ENCODE measurements around the gene PPP1R15B. TPM values are rescaled to one million over a fixed set of nuclear protein-coding genes. Genes with fewer than 3 reads are reported as not detected.

The PPP1R15B gene
- total RNA-seq, 4 donors from 2014 or later: 20.5 to 58.9 (median 46.4) TPM

- Histone ChIP-seq H3K27me3 (no peaks in the 10 kb centered on the region), H3K9me3 (no peaks in the 10 kb centered on the region), H3K4me1 (peaks cover 4 to 7% of the 10 kb centered on the region in 2 donors), H3K4me3 (no peak overlapping the region), H3K36me3 (no peaks in the 10 kb centered on the region), H3K27ac (peak overlapping the region; percentile 58 to 66)
- DNase-seq: no peak
- intact Hi-C loops (cut with DNase I; ENCODE audit: low total_unique reads): loop anchor here (5.0 kb wide), 1 partner anchor 68 kb away; no protein-coding TSS in a partner anchor
- no peak for TF ChIP-seq CTCF (IDR thresholded peaks at IDR 0.05)
- no peak for TF ChIP-seq POLR2A (IDR thresholded peaks at IDR 0.05)
Observed at GRCh38 chr1:204434116-204434755, 22.6 kb upstream of the PPP1R15B start.

- Histone ChIP-seq H3K27me3 (no peaks in the 10 kb centered on the region), H3K9me3 (no peaks in the 10 kb centered on the region), H3K4me3 (no peak overlapping the region), H3K36me3 (no peaks in the 10 kb centered on the region), H3K4me1 (peaks cover 4 to 7% of the 10 kb centered on the region in 2 donors), H3K27ac (peak overlapping the region in 1 of 2 donors; percentile 66)
- no peak for DNase-seq
- no peak for TF ChIP-seq CTCF (IDR thresholded peaks at IDR 0.05)
- TF ChIP-seq POLR2A (IDR thresholded peaks at IDR 0.05): no peak
- intact Hi-C loops (cut with DNase I; ENCODE audit: low total_unique reads): loop anchor here (5.0 kb wide), 1 partner anchor 70 kb away; no protein-coding TSS in a partner anchor
Observed at GRCh38 chr1:204432708-204433107, 21.1 kb upstream of the PPP1R15B start.

- TF ChIP-seq POLR2A (IDR thresholded peaks at IDR 0.05) (no peak), CTCF (IDR thresholded peaks at IDR 0.05) (peak; percentile 84 to 93 (median 88))
- H3K9me3 ChIP-seq: no peaks in the 10 kb centered on the region
- peak; percentile 80 to 85 for DNase-seq
- intact Hi-C loops (cut with DNase I; ENCODE audit: low total_unique reads): loop anchor here (5.0 kb wide), 1 partner anchor 71 kb away; no protein-coding TSS in a partner anchor
- peak overlapping the region; percentile 37 to 66 for H3K27ac ChIP-seq
- no peaks in the 10 kb centered on the region for H3K36me3 ChIP-seq
- H3K4me3 ChIP-seq: no peak overlapping the region
- H3K27me3 ChIP-seq: no peaks in the 10 kb centered on the region
- peaks cover 4 to 7% of the 10 kb centered on the region in 2 donors for H3K4me1 ChIP-seq
Observed at GRCh38 chr1:204431310-204432184, 19.9 kb upstream of the PPP1R15B start.

GRCh38 chr1:204429746-204430145 is 18.1 kb upstream of the PPP1R15B start:
- Histone ChIP-seq H3K36me3 (no peaks in the 10 kb centered on the region), H3K4me1 (peaks cover 4 to 7% of the 10 kb centered on the region in 2 donors), H3K4me3 (no peak overlapping the region), H3K27ac (no peak overlapping the region), H3K9me3 (no peaks in the 10 kb centered on the region), H3K27me3 (no peaks in the 10 kb centered on the region)
- DNase-seq: peak in 1 of 2 donors; percentile 11
- intact Hi-C loops (cut with DNase I; ENCODE audit: low total_unique reads): loop anchor here (5.0 kb wide), 1 partner anchor 73 kb away; no protein-coding TSS in a partner anchor
- TF ChIP-seq CTCF (IDR thresholded peaks at IDR 0.05) (no peak), POLR2A (IDR thresholded peaks at IDR 0.05) (no peak)

Measured in uterus (tissue), 4 donors.